ENCODE data around the gene SEMA6D. TPM values are rescaled to one million over a fixed set of nuclear protein-coding genes. Genes with fewer than 3 reads are reported as not detected.

Gene SEMA6D
- total and polyA plus RNA-seq, 2 donors (not counting 3 experiments of a cell fraction or from before 2014, with no cell fraction given): 16.3 to 22.5 TPM

DNA sequence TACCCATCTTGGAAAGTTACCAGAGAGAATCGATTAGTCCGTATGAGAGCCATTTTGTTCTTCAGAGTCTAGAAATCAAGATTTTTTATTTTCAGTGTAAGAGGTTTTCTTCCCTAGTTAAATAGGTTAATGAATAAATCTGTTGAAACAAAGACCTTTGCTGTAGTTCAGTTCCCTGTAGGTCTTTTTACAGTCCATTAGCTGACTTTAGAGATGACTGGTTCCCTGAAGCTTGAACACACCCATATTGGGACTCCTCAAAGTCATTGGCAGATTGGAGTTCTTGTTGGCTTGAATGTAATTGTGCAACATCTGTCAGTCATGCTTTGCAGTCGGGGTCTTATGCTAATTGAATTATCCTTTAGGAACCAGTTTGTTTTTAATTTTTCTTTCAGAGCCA lies 45.3 kb downstream of the SEMA6D start:
- no peaks in the 10 kb centered on the region for H3K4me1 ChIP-seq (ENCODE audit: control insufficient read depth, extremely low read depth, insufficient read depth, low read length)
- H3K9me1 ChIP-seq (replicated peaks; ENCODE audit: control insufficient read depth, extremely low read depth, insufficient read depth, low read length): no peaks in the 10 kb centered on the region
- no peaks in the 10 kb centered on the region for H3K79me2 ChIP-seq (ENCODE audit: control insufficient read depth, insufficient read depth, low read length)
- no peak for DNase-seq (ENCODE audit: low read depth, low spot score)
- H3K4me3 ChIP-seq (replicated peaks in 1 of 3; ENCODE audit: insufficient read depth in 1 of 3, low read depth in 1 of 3, low read length in 3 of 3): no peak overlapping the region
- BruUV-seq (replicated peaks): no TSS peak
- no peaks in the 10 kb centered on the region for H3K9me3 ChIP-seq (replicated peaks; ENCODE audit: control insufficient read depth, insufficient read depth, low read length)
- ChIA-PET POLR2A (no interaction called here), CTCF (no interaction called here)
- H3K4me2 ChIP-seq (ENCODE audit: insufficient read depth, low read length): no peak overlapping the region
- dilution Hi-C loops (cut with MboI; ENCODE audit: extremely low pct_ligation_motif_present, low sequenced_read_pairs): no loop called here
- H3K27me3 ChIP-seq (ENCODE audit: control insufficient read depth in 2 of 2, insufficient read depth in 2 of 2, low read length in 2 of 2): no peaks in the 10 kb centered on the region
- no peak overlapping the region for H3K9ac ChIP-seq (replicated peaks; ENCODE audit: extremely low read depth, insufficient read depth, low read length)
- intact Hi-C loops (cut with micrococcal nuclease): no loop called here
- no peak for FAIRE-seq
- no peak for TF ChIP-seq JUN (IDR thresholded peaks at IDR 0.05; ENCODE audit: borderline replicate concordance, insufficient read depth, insufficient read length, low read depth)
- TF ChIP-seq POLR2AphosphoS5 (IDR thresholded peaks at IDR 0.05; ENCODE audit: insufficient read depth, low read depth, low read length): no peak
- TF ChIP-seq, protein P1, sequence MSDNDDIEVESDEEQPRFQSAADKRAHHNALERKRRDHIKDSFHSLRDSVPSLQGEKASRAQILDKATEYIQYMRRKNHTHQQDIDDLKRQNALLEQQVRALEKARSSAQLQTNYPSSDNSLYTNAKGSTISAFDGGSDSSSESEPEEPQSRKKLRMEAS (IDR thresholded peaks at IDR 0.05; ENCODE audit: insufficient read depth, insufficient read length): no peak
- TF ChIP-seq, protein P2, sequence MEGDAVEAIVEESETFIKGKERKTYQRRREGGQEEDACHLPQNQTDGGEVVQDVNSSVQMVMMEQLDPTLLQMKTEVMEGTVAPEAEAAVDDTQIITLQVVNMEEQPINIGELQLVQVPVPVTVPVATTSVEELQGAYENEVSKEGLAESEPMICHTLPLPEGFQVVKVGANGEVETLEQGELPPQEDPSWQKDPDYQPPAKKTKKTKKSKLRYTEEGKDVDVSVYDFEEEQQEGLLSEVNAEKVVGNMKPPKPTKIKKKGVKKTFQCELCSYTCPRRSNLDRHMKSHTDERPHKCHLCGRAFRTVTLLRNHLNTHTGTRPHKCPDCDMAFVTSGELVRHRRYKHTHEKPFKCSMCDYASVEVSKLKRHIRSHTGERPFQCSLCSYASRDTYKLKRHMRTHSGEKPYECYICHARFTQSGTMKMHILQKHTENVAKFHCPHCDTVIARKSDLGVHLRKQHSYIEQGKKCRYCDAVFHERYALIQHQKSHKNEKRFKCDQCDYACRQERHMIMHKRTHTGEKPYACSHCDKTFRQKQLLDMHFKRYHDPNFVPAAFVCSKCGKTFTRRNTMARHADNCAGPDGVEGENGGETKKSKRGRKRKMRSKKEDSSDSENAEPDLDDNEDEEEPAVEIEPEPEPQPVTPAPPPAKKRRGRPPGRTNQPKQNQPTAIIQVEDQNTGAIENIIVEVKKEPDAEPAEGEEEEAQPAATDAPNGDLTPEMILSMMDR (IDR thresholded peaks at IDR 0.05; ENCODE audit: extremely low read depth in 1 of 2, insufficient read depth in 1 of 2, low read depth in 1 of 2, low read length in 2 of 2): no peak
- TF ChIP-seq MYC (IDR thresholded peaks at IDR 0.05; ENCODE audit: low read depth, low read length): no peak
- TF ChIP-seq FOS (IDR thresholded peaks at IDR 0.05; ENCODE audit: borderline replicate concordance, insufficient read depth, low read length): no peak
- no peak for TF ChIP-seq POLR2A (IDR thresholded peaks at IDR 0.05; ENCODE audit: low read depth, low read length)
- TF ChIP-seq GATA2 (IDR thresholded peaks at IDR 0.05; ENCODE audit: insufficient read depth, insufficient read length, low read depth, low read length): no peak
- TF ChIP-seq EZH2 (IDR thresholded peaks at IDR 0.05; ENCODE audit: borderline replicate concordance, low read depth, low read length, severe bottlenecking): no peak
- H4K20me1 ChIP-seq (replicated peaks; ENCODE audit: control insufficient read depth, extremely low read depth, insufficient read depth, low read length): no peaks in the 10 kb centered on the region
- H2AFZ ChIP-seq (ENCODE audit: low read depth, low read length): no peak overlapping the region
- H3K27ac ChIP-seq (ENCODE audit: insufficient read depth, low read depth, low read length): no peak overlapping the region
- H3K36me3 ChIP-seq (ENCODE audit: control insufficient read depth in 2 of 2, extremely low read depth in 1 of 2, insufficient read depth in 2 of 2, low read length in 2 of 2): peaks cover 14 to 17% of the 10 kb centered on the region in 2 experiments

Measured in endothelial cell of umbilical vein (primary cell).